ENCODE results near the gene KIF19.

DNA sequence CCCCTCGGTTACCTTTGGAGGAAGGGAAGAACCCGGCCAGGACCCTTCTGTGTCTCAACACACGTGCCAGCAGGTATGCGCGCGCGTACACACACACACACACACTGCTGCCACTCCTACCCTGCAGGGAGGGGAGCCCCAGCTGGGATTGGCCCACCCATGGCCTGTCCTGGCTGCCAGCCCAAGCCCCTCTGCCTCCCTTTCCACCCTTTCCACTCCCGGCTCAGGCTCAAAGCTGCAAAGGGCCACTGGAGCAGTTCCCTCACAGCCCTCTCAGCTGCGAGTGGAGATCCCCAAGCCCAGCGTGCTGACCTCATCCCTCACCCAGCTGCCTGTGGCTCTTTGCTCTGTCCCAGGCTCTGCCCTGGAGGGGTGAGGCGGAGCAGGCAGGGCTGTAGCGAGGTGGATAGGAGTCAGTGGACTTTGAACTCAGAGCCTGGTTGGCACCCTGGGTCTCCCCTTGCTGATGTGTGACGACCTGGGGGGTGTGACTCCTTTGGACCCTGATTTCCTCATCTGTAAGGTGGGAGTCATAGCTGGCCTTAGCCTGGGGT, 14.5 kb downstream of the KIF19 start:
- TF ChIP-seq CTCF (conservative IDR thresholded peaks at IDR 0.05; ENCODE audit: low read depth, low read length) (no peak), EZH2phosphoT487 (IDR thresholded peaks at IDR 0.05; ENCODE audit: borderline replicate concordance, low read length) (no peak), EZH2 (IDR thresholded peaks at IDR 0.05; ENCODE audit: low read length, unreplicated experiment) (no peak)
